Stimulated activated naive B cell treated with anti-CD40 and anti-IgM and Interleukin-4, amounts not matched to agents 10 μg/mL and 1 μg/mL and 100 μg/mL, for 72 hours (primary cell): Measurements from ENCODE around the gene SFTPB.

Experiments used
- ATAC-seq, 2 donors: fragments of 150-1000 bp; cut with Tn5 transposase; replicated peaks; 2 replicates each; pipeline ENCODE4 v1.10.0; 2021; ENCODE audit warnings: moderate library complexity in 1 of 2
- DNase-seq: peaks from one replicate; pipeline ENCODE4 v3.0.0; 2021
- H3K27ac Mint-ChIP-seq: one replicate; pipeline ENCODE4 v1.8.0; 2022; ENCODE audit warnings: mild to moderate bottlenecking, mixed read lengths
- H3K27me3 Mint-ChIP-seq, 2 donors: one replicate each; pipeline ENCODE4 v1.8.0; 2022; ENCODE audit warnings: mixed read lengths in 2 of 2
- H3K36me3 Mint-ChIP-seq, 2 donors: one replicate each; pipeline ENCODE4 v1.8.0; 2022; ENCODE audit warnings: mixed read lengths in 2 of 2, mild to moderate bottlenecking in 1 of 2
- H3K4me1 Mint-ChIP-seq, 2 donors: one replicate each; pipeline ENCODE4 v1.8.0; 2022; ENCODE audit warnings: mixed read lengths in 2 of 2, mild to moderate bottlenecking in 1 of 2
- H3K4me3 Mint-ChIP-seq, 2 donors: one replicate each; pipeline ENCODE4 v1.8.0; 2022; ENCODE audit warnings: mild to moderate bottlenecking in 2 of 2, mixed read lengths in 2 of 2, moderate library complexity in 1 of 2
- H3K9me3 Mint-ChIP-seq, 2 donors: one replicate each; pipeline ENCODE4 v1.8.0; 2022; ENCODE audit warnings: mixed read lengths in 2 of 2, mild to moderate bottlenecking in 1 of 2

Gene SFTPB

GRCh38 chr2:85695691-85696668, 28.0 kb upstream of the SFTPB start:
- ATAC-seq = no peak
- H3K36me3 Mint-ChIP-seq = no peaks in the 10 kb centered on the region
- no peak overlapping the region for H3K4me3 Mint-ChIP-seq
- H3K27me3 Mint-ChIP-seq = peaks cover 8 to 12% of the 10 kb centered on the region in 2 donors
- H3K4me1 Mint-ChIP-seq = no peaks in the 10 kb centered on the region
- H3K27ac Mint-ChIP-seq = no peak overlapping the region
- DNase-seq = no peak
- H3K9me3 Mint-ChIP-seq = no peaks in the 10 kb centered on the region

GRCh38 chr2:85695121-85695520, 27.1 kb upstream of the SFTPB start:
- ATAC-seq (no peak), DNase-seq (no peak)
- Mint-ChIP-seq H3K27ac (no peak overlapping the region), H3K27me3 (peaks cover 8 to 12% of the 10 kb centered on the region in 2 donors), H3K9me3 (no peaks in the 10 kb centered on the region), H3K4me3 (no peak overlapping the region), H3K4me1 (no peaks in the 10 kb centered on the region), H3K36me3 (no peaks in the 10 kb centered on the region)

GRCh38 chr2:85694052-85695025, 26.3 kb upstream of the SFTPB start, which contains the start of gene GNLY:
GNLY (plus strand) TSS chr2:85694358; CDS start chr2:85694419, 61 bp downstream.
- Mint-ChIP-seq H3K27ac (no peak within 1 kb of the TSS), H3K4me3 (no peak within 1 kb of the TSS), H3K4me1 (no peaks in the 10 kb centered on the region), H3K27me3 (peaks cover 8 to 12% of the 10 kb centered on the region in 2 donors), H3K9me3 (no peaks in the 10 kb centered on the region), H3K36me3 (no peaks in the 10 kb centered on the region)
- DNase-seq (no peak), ATAC-seq (no peak)

- no peaks in the 10 kb centered on the region for H3K4me1 Mint-ChIP-seq
- H3K9me3 Mint-ChIP-seq = no peaks in the 10 kb centered on the region
- no peak overlapping the region for H3K27ac Mint-ChIP-seq
- ATAC-seq = no peak
- H3K36me3 Mint-ChIP-seq = no peaks in the 10 kb centered on the region
- no peak overlapping the region for H3K4me3 Mint-ChIP-seq
- H3K27me3 Mint-ChIP-seq = peaks cover 7 to 8% of the 10 kb centered on the region in 2 donors
- DNase-seq = no peak
These were observed 24.1 kb upstream of the SFTPB start for GRCh38 chr2:85692039-85692645.

GRCh38 chr2:85690932-85691331, 22.9 kb upstream of the SFTPB start:
- Mint-ChIP-seq H3K27me3 (peaks cover 0 to 8% of the 10 kb centered on the region in 2 donors), H3K4me3 (no peak overlapping the region), H3K36me3 (no peaks in the 10 kb centered on the region), H3K4me1 (no peaks in the 10 kb centered on the region), H3K9me3 (no peaks in the 10 kb centered on the region), H3K27ac (no peak overlapping the region)
- DNase-seq (no peak), ATAC-seq (no peak)

- Mint-ChIP-seq H3K4me1 (no peaks in the 10 kb centered on the region), H3K27me3 (peaks cover 0 to 8% of the 10 kb centered on the region in 2 donors)
- no peak for ATAC-seq
These were observed 16.8 kb upstream of the SFTPB start for GRCh38 chr2:85684806-85685205.

GRCh38 chr2:85684380-85684779, 16.4 kb upstream of the SFTPB start:
- peaks cover 0 to 8% of the 10 kb centered on the region in 2 donors for H3K27me3 Mint-ChIP-seq
- ATAC-seq = no peak

More at GRCh38 chr2:85684806-85685205, 16.8 kb upstream of the SFTPB start:
- DNase-seq = no peak
- Mint-ChIP-seq H3K36me3 (no peaks in the 10 kb centered on the region), H3K4me3 (no peak overlapping the region), H3K27ac (no peak overlapping the region), H3K9me3 (no peaks in the 10 kb centered on the region)

GRCh38 chr2:85682378-85682777, 14.4 kb upstream of the SFTPB start:
- H3K36me3 Mint-ChIP-seq = no peaks in the 10 kb centered on the region
- no peaks in the 10 kb centered on the region for H3K9me3 Mint-ChIP-seq
- ATAC-seq = no peak
- DNase-seq = no peak
- H3K4me1 Mint-ChIP-seq = peaks cover 0 to 4% of the 10 kb centered on the region in 2 donors
- H3K4me3 Mint-ChIP-seq = no peak overlapping the region
- peaks cover 11 to 17% of the 10 kb centered on the region in 2 donors for H3K27me3 Mint-ChIP-seq
- H3K27ac Mint-ChIP-seq = no peak overlapping the region

More at GRCh38 chr2:85684380-85684779, 16.4 kb upstream of the SFTPB start:
- H3K27ac Mint-ChIP-seq = no peak overlapping the region
- no peak overlapping the region for H3K4me3 Mint-ChIP-seq
- no peak for DNase-seq
- H3K36me3 Mint-ChIP-seq = no peaks in the 10 kb centered on the region
- H3K4me1 Mint-ChIP-seq = no peaks in the 10 kb centered on the region
- H3K9me3 Mint-ChIP-seq = no peaks in the 10 kb centered on the region

GRCh38 chr2:85681776-85682175, 13.8 kb upstream of the SFTPB start:
- Mint-ChIP-seq H3K27me3 (peaks cover 11 to 17% of the 10 kb centered on the region in 2 donors), H3K9me3 (no peaks in the 10 kb centered on the region), H3K36me3 (no peaks in the 10 kb centered on the region), H3K4me1 (peaks cover 0 to 4% of the 10 kb centered on the region in 2 donors), H3K4me3 (no peak overlapping the region), H3K27ac (no peak overlapping the region)
- ATAC-seq = no peak
- DNase-seq = no peak

- H3K27ac Mint-ChIP-seq = no peak overlapping the region
- no peaks in the 10 kb centered on the region for H3K9me3 Mint-ChIP-seq
- ATAC-seq (no peak), DNase-seq (no peak)
- H3K4me3 Mint-ChIP-seq = no peak overlapping the region
- H3K27me3 Mint-ChIP-seq = peaks cover 11 to 17% of the 10 kb centered on the region in 2 donors
- no peaks in the 10 kb centered on the region for H3K36me3 Mint-ChIP-seq
- peaks cover 0 to 4% of the 10 kb centered on the region in 2 donors for H3K4me1 Mint-ChIP-seq
These were observed 13.4 kb upstream of the SFTPB start for GRCh38 chr2:85681372-85681763.

- H3K36me3 Mint-ChIP-seq = no peaks in the 10 kb centered on the region
- no peak for ATAC-seq
- no peak overlapping the region for H3K27ac Mint-ChIP-seq
- DNase-seq = no peak
- peaks cover 0 to 4% of the 10 kb centered on the region in 2 donors for H3K4me1 Mint-ChIP-seq
- H3K4me3 Mint-ChIP-seq = no peak overlapping the region
- H3K27me3 Mint-ChIP-seq = peaks cover 11 to 17% of the 10 kb centered on the region in 2 donors
- H3K9me3 Mint-ChIP-seq = no peaks in the 10 kb centered on the region
These were observed 12.8 kb upstream of the SFTPB start for GRCh38 chr2:85680707-85681371.

- DNase-seq (peak; percentile 55), ATAC-seq (peak; percentile 91 to 97)
- Mint-ChIP-seq H3K27me3 (peaks cover 11 to 17% of the 10 kb centered on the region in 2 donors), H3K27ac (no peak overlapping the region), H3K9me3 (no peaks in the 10 kb centered on the region), H3K4me3 (no peak overlapping the region), H3K4me1 (peaks cover 0 to 4% of the 10 kb centered on the region in 2 donors), H3K36me3 (no peaks in the 10 kb centered on the region)
These were observed 11.0 kb upstream of the SFTPB start for GRCh38 chr2:85678794-85679672.

- DNase-seq (no peak), ATAC-seq (no peak)
- Mint-ChIP-seq H3K27me3 (peaks cover 11 to 17% of the 10 kb centered on the region in 2 donors), H3K4me1 (peaks cover 0 to 4% of the 10 kb centered on the region in 2 donors), H3K36me3 (no peaks in the 10 kb centered on the region), H3K4me3 (no peak overlapping the region), H3K27ac (no peak overlapping the region), H3K9me3 (no peaks in the 10 kb centered on the region)
These were observed 10.4 kb upstream of the SFTPB start for GRCh38 chr2:85678377-85678776.
